Pancreas (tissue), 10 donors: Measurements from ENCODE around the gene CPOX. TPM values are rescaled to one million over a fixed set of nuclear protein-coding genes. Genes with fewer than 3 reads are reported as not detected.

ENCODE experiments used
- ATAC-seq, 4 donors: fragments of 200-7000 bp; cut with Tn5 transposase; one replicate each; pipeline versions ENCODE4 v1.8.0 to v1.9.1; 2020; ENCODE audit warnings: mild to moderate bottlenecking in 4 of 4, moderate library complexity in 4 of 4
- DNase-seq, 6 donors: peaks; one replicate each; pipeline ENCODE4 v3.0.0-alpha.2; 2020
- FAIRE-seq: peaks from 2 replicates; lab custom pipeline; 2012; peaks lifted over from hg19 to GRCh38; lab: Jason Lieb, UNC
- H3K27ac ChIP-seq, 4 donors: fragments of 200-600 bp; sonication (generic); 1 replicate in 3 of 4; 2 replicates in 1 of 4; pipeline versions ENCODE4 v1.5.0 to v1.8.0; 2020
- H3K27me3 ChIP-seq, 4 donors: fragments of 200-600 bp; one replicate each; pipeline ENCODE4 v1.8.0; 2021
- H3K36me3 ChIP-seq, 3 donors: fragments of 200-600 bp; sonication (generic) in 1 of 3; one replicate each; pipeline versions ENCODE4 v1.5.0 to v1.8.0; 2020 to 2021
- H3K4me1 ChIP-seq, 3 donors: fragments of 200-600 bp; one replicate each; pipeline ENCODE4 v1.8.0; 2021
- H3K4me3 ChIP-seq, 4 donors: fragments of 200-600 bp; sonication (generic) in 2 of 4; one replicate each; pipeline versions ENCODE4 v1.5.0 to v1.8.0; 2020 to 2021
- H3K9me3 ChIP-seq, 4 donors: fragments of 200-600 bp; one replicate each; pipeline ENCODE4 v1.8.0; 2021
- WGBS, 2 donors: extraction: QIAGEN DNeasy Blood & Tissue Kit; methylation state at CpG; one replicate each; pipeline ENCODE4 v1.1.7; 2013; 5-methylcytosine and 5-hydroxymethylcytosine counted together
- intact Hi-C, 3 donors: fragments of 100-400 bp; cut with DNase I; formaldehyde crosslinking; loops; one replicate each; pipeline versions ENCODE4 v1.11.1 to v1.14.2; 2022
- polyA plus RNA-seq, 2 donors: library from polyadenylated mRNA; stranded (reverse); fragments of 200-250 nt; gene quantifications; one replicate each; pipeline ENCODE4 v1.2.3, GENCODE V29; 2013
- total RNA-seq, 6 donors: library from RNA; stranded (reverse); fragmentation: NEBNext Ultra II Directional in 4 of 6; extraction: Animal tissue kit (Norgen Biotek cat#: 25700) in 4 of 6; gene quantifications; one replicate each; pipeline versions ENCODE4 v1.2.1 to v1.2.4, GENCODE V29; 2021 to 2023
- TF ChIP-seq, protein P1 (sequence below), 4 donors: fragments of 200-600 bp; sonication (generic) in 3 of 4; IDR thresholded peaks; one replicate each; pipeline versions ENCODE4 v1.5.0 to v1.8.0; 2021; ENCODE audit warnings: antibody characterized with exemption in 4 of 4
- donor health status: healthy with polysubstance abuse.
- donor health status: DM: no; HTN: no; CAD: no; lungs with moderate emphysema.
- donor health status: DM: no; HTN: no; CAD: no.
- donor health status: control.
- donor health status: control.
- donor health status: Bipolar disorder and iron deficiency.
- donor health status: DM: yes; HTN: yes; CAD: no.
- donor health status: DM: no; HTN: no; CAD: no.
- donor health status: DM: no; HTN: no; CAD: no.
- donor health status: DM: yes; HTN: yes; CAD: no.

CPOX gene
- total and polyA plus RNA-seq, 8 donors = 4.1 to 9.8 (median 5.9) TPM

DNA sequence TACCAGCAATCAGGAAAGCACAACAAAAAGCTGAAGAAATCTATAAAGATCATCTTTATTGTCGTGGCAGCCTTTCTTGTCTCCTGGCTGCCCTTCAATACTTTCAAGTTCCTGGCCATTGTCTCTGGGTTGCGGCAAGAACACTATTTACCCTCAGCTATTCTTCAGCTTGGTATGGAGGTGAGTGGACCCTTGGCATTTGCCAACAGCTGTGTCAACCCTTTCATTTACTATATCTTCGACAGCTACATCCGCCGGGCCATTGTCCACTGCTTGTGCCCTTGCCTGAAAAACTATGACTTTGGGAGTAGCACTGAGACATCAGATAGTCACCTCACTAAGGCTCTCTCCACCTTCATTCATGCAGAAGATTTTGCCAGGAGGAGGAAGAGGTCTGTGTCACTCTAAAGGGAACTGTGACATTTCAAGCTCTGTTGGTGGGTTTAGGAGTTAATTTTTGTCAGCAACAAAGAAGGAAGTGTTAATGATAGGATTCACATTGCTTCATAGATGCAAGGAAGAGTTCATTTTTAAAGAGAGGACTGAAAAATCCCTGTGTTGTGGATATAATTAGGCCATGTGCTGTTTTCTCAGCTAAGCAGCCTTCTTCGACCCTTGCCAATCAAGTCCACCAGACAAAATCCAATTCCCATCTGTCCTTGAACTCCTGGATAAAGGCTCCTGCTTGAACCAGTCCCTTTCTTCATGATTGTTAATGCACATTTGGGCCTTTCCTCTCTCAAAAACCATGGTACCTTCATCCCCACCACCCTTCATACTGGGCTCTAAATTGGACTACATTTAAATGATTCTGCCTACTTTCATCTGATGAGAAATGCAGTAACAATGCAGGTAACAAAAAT lies 60.5 kb downstream of the CPOX start:
- intact Hi-C loops = no loop called here
- TF ChIP-seq, protein P1, sequence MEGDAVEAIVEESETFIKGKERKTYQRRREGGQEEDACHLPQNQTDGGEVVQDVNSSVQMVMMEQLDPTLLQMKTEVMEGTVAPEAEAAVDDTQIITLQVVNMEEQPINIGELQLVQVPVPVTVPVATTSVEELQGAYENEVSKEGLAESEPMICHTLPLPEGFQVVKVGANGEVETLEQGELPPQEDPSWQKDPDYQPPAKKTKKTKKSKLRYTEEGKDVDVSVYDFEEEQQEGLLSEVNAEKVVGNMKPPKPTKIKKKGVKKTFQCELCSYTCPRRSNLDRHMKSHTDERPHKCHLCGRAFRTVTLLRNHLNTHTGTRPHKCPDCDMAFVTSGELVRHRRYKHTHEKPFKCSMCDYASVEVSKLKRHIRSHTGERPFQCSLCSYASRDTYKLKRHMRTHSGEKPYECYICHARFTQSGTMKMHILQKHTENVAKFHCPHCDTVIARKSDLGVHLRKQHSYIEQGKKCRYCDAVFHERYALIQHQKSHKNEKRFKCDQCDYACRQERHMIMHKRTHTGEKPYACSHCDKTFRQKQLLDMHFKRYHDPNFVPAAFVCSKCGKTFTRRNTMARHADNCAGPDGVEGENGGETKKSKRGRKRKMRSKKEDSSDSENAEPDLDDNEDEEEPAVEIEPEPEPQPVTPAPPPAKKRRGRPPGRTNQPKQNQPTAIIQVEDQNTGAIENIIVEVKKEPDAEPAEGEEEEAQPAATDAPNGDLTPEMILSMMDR (IDR thresholded peaks at IDR 0.05) = no peak
- Histone ChIP-seq H3K27ac (no peak overlapping the region), H3K4me3 (no peak overlapping the region), H3K27me3 (no peaks in the 10 kb centered on the region), H3K36me3 (no peaks in the 10 kb centered on the region), H3K9me3 (no peaks in the 10 kb centered on the region), H3K4me1 (no peaks in the 10 kb centered on the region)
- 71 to 73% methylated on average over 6 of the region's 6 CpGs for WGBS, 2 donors
- ATAC-seq = no peak
- no peak for FAIRE-seq
- no peak for DNase-seq

DNA sequence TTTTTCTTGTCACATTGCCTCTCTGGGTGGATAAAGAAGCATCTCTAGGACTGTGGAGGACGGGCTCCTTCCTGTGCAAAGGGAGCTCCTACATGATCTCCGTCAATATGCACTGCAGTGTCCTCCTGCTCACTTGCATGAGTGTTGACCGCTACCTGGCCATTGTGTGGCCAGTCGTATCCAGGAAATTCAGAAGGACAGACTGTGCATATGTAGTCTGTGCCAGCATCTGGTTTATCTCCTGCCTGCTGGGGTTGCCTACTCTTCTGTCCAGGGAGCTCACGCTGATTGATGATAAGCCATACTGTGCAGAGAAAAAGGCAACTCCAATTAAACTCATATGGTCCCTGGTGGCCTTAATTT lies 61.2 kb downstream of the CPOX start:
- no peak for DNase-seq
- FAIRE-seq = no peak
- 64 to 81% methylated on average over 5 of the region's 5 CpGs for WGBS, 2 donors
- Histone ChIP-seq H3K4me1 (no peaks in the 10 kb centered on the region), H3K4me3 (no peak overlapping the region), H3K9me3 (no peaks in the 10 kb centered on the region), H3K36me3 (no peaks in the 10 kb centered on the region), H3K27me3 (no peaks in the 10 kb centered on the region), H3K27ac (no peak overlapping the region)
- intact Hi-C loops = no loop called here
- ATAC-seq = no peak
- TF ChIP-seq, protein P1 (IDR thresholded peaks at IDR 0.05) = no peak

DNA sequence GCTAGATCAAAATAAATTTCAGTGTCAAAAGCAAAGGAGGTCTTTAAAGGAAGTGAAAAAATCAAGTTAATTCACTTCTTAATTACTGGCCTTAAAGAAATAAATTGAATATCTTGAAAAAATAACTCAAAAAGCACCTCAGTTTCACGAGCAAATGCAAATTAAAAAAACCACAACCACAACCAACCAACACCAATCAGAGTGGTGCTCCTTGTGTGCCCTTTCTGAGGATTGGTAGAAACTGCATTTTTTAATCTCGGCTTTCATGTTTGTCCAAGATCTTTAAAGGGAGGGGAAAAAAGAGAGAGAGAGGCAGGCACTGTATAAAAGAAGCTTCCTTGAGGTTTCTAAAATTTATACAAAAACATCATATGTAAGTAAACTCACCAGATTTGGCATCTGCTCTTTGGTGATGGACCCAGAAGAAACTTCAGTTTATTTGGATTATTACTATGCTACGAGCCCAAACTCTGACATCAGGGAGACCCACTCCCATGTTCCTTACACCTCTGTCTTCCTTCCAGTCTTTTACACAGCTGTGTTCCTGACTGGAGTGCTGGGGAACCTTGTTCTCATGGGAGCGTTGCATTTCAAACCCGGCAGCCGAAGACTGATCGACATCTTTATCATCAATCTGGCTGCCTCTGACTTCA lies 61.7 kb downstream of the CPOX start, which contains the start of gene GPR15:
GPR15 (plus strand) TSS at position 357 of the 653 bp plus-strand sequence; CDS start at position 413, 56 bp downstream.
- Histone ChIP-seq H3K9me3 (no peaks in the 10 kb centered on the region), H3K27ac (no peak within 1 kb of the TSS), H3K4me3 (no peak within 1 kb of the TSS), H3K27me3 (no peaks in the 10 kb centered on the region), H3K36me3 (no peaks in the 10 kb centered on the region), H3K4me1 (no peaks in the 10 kb centered on the region)
- FAIRE-seq (no peak), ATAC-seq (no peak), DNase-seq (no peak)
- 72 to 77% methylated on average over 7 of the region's 7 CpGs for WGBS, 2 donors
- TF ChIP-seq, protein P1 (IDR thresholded peaks at IDR 0.05) = no peak
- intact Hi-C loops = no loop called here

DNA sequence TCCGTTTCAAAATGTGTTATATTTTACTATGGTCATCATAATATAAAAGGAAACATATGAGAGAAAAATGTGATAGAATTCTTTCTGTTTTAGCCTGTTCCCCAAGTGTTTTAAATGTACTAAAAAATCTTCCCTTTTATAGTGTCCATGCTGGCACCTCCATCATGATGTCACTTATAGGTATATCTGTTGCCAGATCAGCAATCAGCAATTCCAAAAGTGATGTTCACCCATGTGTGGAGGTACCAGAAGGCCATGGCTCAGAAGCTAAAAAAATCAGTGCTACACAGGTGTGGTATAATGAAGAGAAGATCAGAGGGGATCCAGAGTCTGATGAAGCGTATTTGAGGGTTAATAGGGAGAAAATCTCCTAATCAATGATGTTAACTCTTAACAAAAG lies 62.7 kb downstream of the CPOX start:
- H3K9me3 ChIP-seq = no peaks in the 10 kb centered on the region
- intact Hi-C loops = no loop called here
- WGBS, 2 donors = 69 to 77% methylated on average over 2 of the region's 2 CpGs
- FAIRE-seq (no peak), DNase-seq (no peak), ATAC-seq (no peak)
- no peak overlapping the region for H3K27ac ChIP-seq
- TF ChIP-seq, protein P1 (IDR thresholded peaks at IDR 0.05) = no peak
- no peaks in the 10 kb centered on the region for H3K36me3 ChIP-seq
- H3K4me1 ChIP-seq = no peaks in the 10 kb centered on the region
- H3K27me3 ChIP-seq = no peaks in the 10 kb centered on the region
- H3K4me3 ChIP-seq = no peak overlapping the region
